ENCODE data around the gene MLXIP. TPM values are rescaled to one million over a fixed set of nuclear protein-coding genes. Genes with fewer than 3 reads are reported as not detected.

The MLXIP gene
- total and polyA plus RNA-seq, 2 of the 13 experiments (the other 11 are each of a cell fraction or from before 2014, with no cell fraction given): 5.3 to 6.7 TPM

DNA sequence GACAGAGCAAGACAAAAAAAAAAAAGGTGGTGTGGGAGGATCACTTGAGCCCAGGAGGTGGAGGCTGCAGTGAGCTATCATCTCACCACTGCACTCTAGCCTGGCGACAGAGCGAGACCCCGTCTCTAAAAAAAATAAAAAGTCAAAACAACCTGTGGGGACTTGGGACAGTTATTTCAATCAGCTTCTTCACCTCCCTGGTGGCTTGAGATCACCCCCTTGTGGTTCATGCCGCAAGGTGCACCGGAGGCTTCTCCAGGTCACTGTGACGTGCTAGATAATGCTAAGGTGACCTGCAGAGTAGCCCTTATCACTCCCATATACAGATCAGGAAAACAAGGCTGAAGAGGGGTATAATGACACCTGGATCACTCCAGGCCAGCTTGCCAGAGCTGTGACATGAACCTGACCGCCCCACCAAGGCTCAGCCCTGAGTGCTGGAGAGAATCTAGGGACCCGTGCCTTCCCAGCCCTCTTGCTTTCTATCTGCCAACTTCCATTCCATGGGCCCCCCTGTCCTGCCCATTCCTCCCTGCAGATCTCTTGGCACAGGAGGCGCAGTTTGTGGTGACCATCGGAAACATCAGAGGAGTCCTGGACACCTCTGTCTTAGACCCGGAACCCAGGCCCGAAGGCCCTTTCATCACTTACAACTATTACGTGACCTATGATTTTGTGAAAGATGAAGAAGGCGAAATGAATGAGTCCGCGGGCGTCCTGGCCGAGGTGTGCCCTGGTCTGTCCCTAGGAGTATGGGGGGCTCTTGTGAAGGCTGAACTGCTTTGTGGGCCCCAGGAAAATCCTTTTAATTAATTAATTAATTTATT, 112.5 kb downstream of the MLXIP start (continued):
- TF ChIP-seq, protein P1, sequence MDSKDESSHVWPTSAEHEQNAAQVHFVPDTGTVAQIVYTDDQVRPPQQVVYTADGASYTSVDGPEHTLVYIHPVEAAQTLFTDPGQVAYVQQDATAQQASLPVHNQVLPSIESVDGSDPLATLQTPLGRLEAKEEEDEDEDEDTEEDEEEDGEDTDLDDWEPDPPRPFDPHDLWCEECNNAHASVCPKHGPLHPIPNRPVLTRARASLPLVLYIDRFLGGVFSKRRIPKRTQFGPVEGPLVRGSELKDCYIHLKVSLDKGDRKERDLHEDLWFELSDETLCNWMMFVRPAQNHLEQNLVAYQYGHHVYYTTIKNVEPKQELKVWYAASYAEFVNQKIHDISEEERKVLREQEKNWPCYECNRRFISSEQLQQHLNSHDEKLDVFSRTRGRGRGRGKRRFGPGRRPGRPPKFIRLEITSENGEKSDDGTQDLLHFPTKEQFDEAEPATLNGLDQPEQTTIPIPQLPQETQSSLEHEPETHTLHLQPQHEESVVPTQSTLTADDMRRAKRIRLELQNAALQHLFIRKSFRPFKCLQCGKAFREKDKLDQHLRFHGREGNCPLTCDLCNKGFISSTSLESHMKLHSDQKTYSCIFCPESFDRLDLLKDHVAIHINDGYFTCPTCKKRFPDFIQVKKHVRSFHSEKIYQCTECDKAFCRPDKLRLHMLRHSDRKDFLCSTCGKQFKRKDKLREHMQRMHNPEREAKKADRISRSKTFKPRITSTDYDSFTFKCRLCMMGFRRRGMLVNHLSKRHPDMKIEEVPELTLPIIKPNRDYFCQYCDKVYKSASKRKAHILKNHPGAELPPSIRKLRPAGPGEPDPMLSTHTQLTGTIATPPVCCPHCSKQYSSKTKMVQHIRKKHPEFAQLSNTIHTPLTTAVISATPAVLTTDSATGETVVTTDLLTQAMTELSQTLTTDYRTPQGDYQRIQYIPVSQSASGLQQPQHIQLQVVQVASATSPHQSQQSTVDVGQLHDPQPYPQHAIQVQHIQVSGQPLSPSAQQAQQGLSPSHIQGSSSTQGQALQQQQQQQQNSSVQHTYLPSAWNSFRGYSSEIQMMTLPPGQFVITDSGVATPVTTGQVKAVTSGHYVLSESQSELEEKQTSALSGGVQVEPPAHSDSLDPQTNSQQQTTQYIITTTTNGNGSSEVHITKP (CRISPR knock-in tag; IDR thresholded peaks at IDR 0.05; ENCODE audit: low read depth): no peak
- no peak for TF ChIP-seq HNRNPLL (IDR thresholded peaks at IDR 0.05; ENCODE audit: low read depth, low read length, poor library complexity, severe bottlenecking)
- 0 out of 2 replicates have a peak, but pooled peaks have one; percentile 49 for TF ChIP-seq ZNF605 (CRISPR knock-in tag; IDR thresholded peaks at IDR 0.05)
- TF ChIP-seq, protein P2, sequence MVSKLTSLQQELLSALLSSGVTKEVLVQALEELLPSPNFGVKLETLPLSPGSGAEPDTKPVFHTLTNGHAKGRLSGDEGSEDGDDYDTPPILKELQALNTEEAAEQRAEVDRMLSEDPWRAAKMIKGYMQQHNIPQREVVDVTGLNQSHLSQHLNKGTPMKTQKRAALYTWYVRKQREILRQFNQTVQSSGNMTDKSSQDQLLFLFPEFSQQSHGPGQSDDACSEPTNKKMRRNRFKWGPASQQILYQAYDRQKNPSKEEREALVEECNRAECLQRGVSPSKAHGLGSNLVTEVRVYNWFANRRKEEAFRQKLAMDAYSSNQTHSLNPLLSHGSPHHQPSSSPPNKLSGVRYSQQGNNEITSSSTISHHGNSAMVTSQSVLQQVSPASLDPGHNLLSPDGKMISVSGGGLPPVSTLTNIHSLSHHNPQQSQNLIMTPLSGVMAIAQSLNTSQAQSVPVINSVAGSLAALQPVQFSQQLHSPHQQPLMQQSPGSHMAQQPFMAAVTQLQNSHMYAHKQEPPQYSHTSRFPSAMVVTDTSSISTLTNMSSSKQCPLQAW (CRISPR knock-in tag; IDR thresholded peaks at IDR 0.05): peak; percentile 43; the same call in 1 of the 2 replicates
- TF ChIP-seq BHLHE40 (IDR thresholded peaks at IDR 0.05; ENCODE audit: low read length): 0 out of 2 replicates have a peak, but pooled peaks have one; percentile 7
- TF ChIP-seq RFXAP (CRISPR knock-in tag; IDR thresholded peaks at IDR 0.05; ENCODE audit: borderline replicate concordance): no peak
- no peak for TF ChIP-seq GATA4 (IDR thresholded peaks at IDR 0.05; ENCODE audit: borderline replicate concordance, low read depth)
